K562 (cell line): ENCODE measurements around the gene C17orf78. TPM values are rescaled to one million over a fixed set of nuclear protein-coding genes. Genes with fewer than 3 reads are reported as not detected.

Experiments
- ARNT ChIP-seq, 2 experiments: fragments of 450-650 bp; IDR thresholded peaks; 2 replicates each; pipeline ENCODE4 v1.6.1; 2016; ENCODE audit warnings: mild to moderate bottlenecking in 1 of 2
- CHD2 ChIP-seq: IDR thresholded peaks from 2 replicates; pipeline ENCODE4 v1.6.1; 2011; ENCODE audit warnings: low read depth, low read length
- CREM ChIP-seq: IDR thresholded peaks from 2 replicates; pipeline ENCODE4 v1.6.1; 2014; ENCODE audit warnings: antibody characterized with exemption, low read depth
- CUX1 ChIP-seq: fragments of 200-800 bp; sonication (Bioruptor generic); IDR thresholded peaks from 2 replicates; pipeline ENCODE4 v1.6.1; 2016; ENCODE audit warnings: missing genetic modification characterization, missing compliant biosample characterization
- EZH2 ChIP-seq: IDR thresholded peaks from 2 replicates; pipeline ENCODE4 v1.6.1; 2012; ENCODE audit warnings: low read depth, mild to moderate bottlenecking, inconsistent platforms, low read length, borderline replicate concordance
- GTF2F1 ChIP-seq: IDR thresholded peaks from 2 replicates; pipeline ENCODE4 v1.6.1; 2011; ENCODE audit warnings: low read depth, low read length, improper control_type of control experiment
- HIVEP1 ChIP-seq: fragments of 250-450 bp; sonication (Bioruptor Pico); IDR thresholded peaks from 2 replicates; pipeline ENCODE4 v1.4.0; 2020; ENCODE audit warnings: mild to moderate bottlenecking
- HNRNPL ChIP-seq: fragments of 200-400 bp; formaldehyde crosslinking; IDR thresholded peaks from 2 replicates; pipeline ENCODE4 v1.6.1; 2017; ENCODE audit warnings: low read depth, mild to moderate bottlenecking, low read length
- IFI16 ChIP-seq: fragments of 250-450 bp; sonication (Bioruptor Pico); IDR thresholded peaks from 2 replicates; pipeline ENCODE4 v2.1.2; 2022; ENCODE audit warnings: mild to moderate bottlenecking, inconsistent platforms
- IRF2 ChIP-seq: sonication (generic); formaldehyde crosslinking; IDR thresholded peaks from 2 replicates; pipeline ENCODE4 v1.8.1; 2022; ENCODE audit warnings: mild to moderate bottlenecking, missing genetic modification reagents
- L3MBTL2 ChIP-seq: fragments of 450-650 bp; IDR thresholded peaks from 2 replicates; pipeline ENCODE4 v1.6.1; 2016; ENCODE audit warnings: mild to moderate bottlenecking, moderate library complexity
- MXI1 ChIP-seq: IDR thresholded peaks from 2 replicates; pipeline ENCODE4 v1.6.1; 2011; ENCODE audit warnings: low read depth, mild to moderate bottlenecking, improper control_type of control experiment, low read length
- NFE2L1 ChIP-seq: fragments of 450-650 bp; IDR thresholded peaks from 2 replicates; pipeline ENCODE4 v1.6.1; 2016; ENCODE audit warnings: missing genetic modification characterization, low read depth, mild to moderate bottlenecking, missing compliant biosample characterization, moderate library complexity, borderline replicate concordance
- POLR2G ChIP-seq: fragments of 200-400 bp; formaldehyde crosslinking; IDR thresholded peaks from 2 replicates; pipeline ENCODE4 v1.6.1; 2017; ENCODE audit warnings: low read depth, mild to moderate bottlenecking, antibody characterized with exemption, low read length, moderate library complexity
- RBFOX2 ChIP-seq: fragments of 200-400 bp; formaldehyde crosslinking; IDR thresholded peaks from 2 replicates; pipeline ENCODE4 v1.6.1; 2017; ENCODE audit warnings: low read depth, mild to moderate bottlenecking, low read length, moderate library complexity
- SP1 ChIP-seq: sonication (generic); formaldehyde crosslinking; IDR thresholded peaks from 2 replicates; pipeline ENCODE4 v1.8.1; 2022; ENCODE audit warnings: mild to moderate bottlenecking, missing genetic modification reagents
- SUPT5H ChIP-seq: fragments of 450-650 bp; IDR thresholded peaks from 2 replicates; pipeline ENCODE4 v1.6.1; 2016
- ZNF134 ChIP-seq: fragments of 250-450 bp; sonication (Bioruptor Pico); conservative IDR thresholded peaks from 2 replicates; pipeline ENCODE4 v1.4.0; 2020
- ZNF589 ChIP-seq: fragments of 200-800 bp; sonication (Bioruptor generic); IDR thresholded peaks from 2 replicates; pipeline ENCODE4 v1.6.1; 2016; ENCODE audit warnings: low read depth, missing genetic modification characterization, missing compliant biosample characterization
- polyA plus RNA-seq, 8 experiments: library from polyadenylated mRNA; depleted of rRNA in 4 of 8; stranded (reverse) in 5 of 8; unstranded in 3 of 8; fragments of >200 nt; fragmentation: Nextera tagmentation in 2 of 8; fragmentation: Illumina TruSeq in 1 of 8; extraction: Ambion mirVana in 2 of 8; extraction: Trizol in 1 of 8; gene quantifications; 2 replicates each; pipeline versions ENCODE4 v1.2.1 to v1.2.3, GENCODE V29; 2011 to 2014; ENCODE audit warnings: inconsistent platforms in 1 of 8, missing spikeins in 1 of 8
- total RNA-seq, 7 experiments: library from RNA; depleted of rRNA in 6 of 7; stranded (reverse); fragments of >200 nt in 6 of 7; fragmentation: Illumina TruSeq in 2 of 7; extraction: Trizol in 2 of 7; gene quantifications; 2 replicates each; pipeline versions ENCODE4 v1.2.1 to v1.2.3, GENCODE V29; 2011 to 2021; ENCODE audit warnings: low replicate concordance in 1 of 7
- TF ChIP-seq, protein P1 (sequence below): fragments of 450-650 bp; formaldehyde crosslinking; IDR thresholded peaks from 2 replicates; pipeline ENCODE4 v1.4.0; 2022; ENCODE audit warnings: mild to moderate bottlenecking, moderate library complexity
- TF ChIP-seq, protein P2 (sequence below): fragments of 250-450 bp; sonication (Bioruptor Pico); IDR thresholded peaks from 2 replicates; pipeline ENCODE4 v1.6.1; 2021; ENCODE audit warnings: mild to moderate bottlenecking

The C17orf78 gene
- total and polyA plus RNA-seq, 9 of the 15 experiments (the other 6 are each of a cell fraction or from before 2014, with no cell fraction given), result not detected

GRCh38 chr17:37406635-37407461 lies 31.1 kb downstream of the C17orf78 start, which contains the start of the genes ACACA and TADA2A (continued):
- TF ChIP-seq IRF2 (CRISPR knock-in tag) (no peak), ARNT (IDR thresholded peaks at IDR 0.05) (no peak), HNRNPL (peak; percentile 73; the same call in 1 of the 2 replicates), RBFOX2 (peak; percentile 88), GTF2F1 (no peak), SUPT5H (peak; percentile 76), MXI1 (no peak), EZH2 (no peak), IFI16 (CRISPR knock-in tag) (no peak), NFE2L1 (no peak), SP1 (CRISPR knock-in tag) (no peak), POLR2G (peak; percentile 86), CUX1 (CRISPR knock-in tag) (no peak), CREM (0 out of 2 replicates have a peak, but pooled peaks have one; percentile 33), ZNF134 (no peak), L3MBTL2 (peak; percentile 90), CHD2 (no peak), ZNF589 (CRISPR knock-in tag) (0 out of 2 replicates have a peak, but pooled peaks have one; percentile 31), HIVEP1 (CRISPR knock-in tag) (no peak)
- TF ChIP-seq, protein P1, sequence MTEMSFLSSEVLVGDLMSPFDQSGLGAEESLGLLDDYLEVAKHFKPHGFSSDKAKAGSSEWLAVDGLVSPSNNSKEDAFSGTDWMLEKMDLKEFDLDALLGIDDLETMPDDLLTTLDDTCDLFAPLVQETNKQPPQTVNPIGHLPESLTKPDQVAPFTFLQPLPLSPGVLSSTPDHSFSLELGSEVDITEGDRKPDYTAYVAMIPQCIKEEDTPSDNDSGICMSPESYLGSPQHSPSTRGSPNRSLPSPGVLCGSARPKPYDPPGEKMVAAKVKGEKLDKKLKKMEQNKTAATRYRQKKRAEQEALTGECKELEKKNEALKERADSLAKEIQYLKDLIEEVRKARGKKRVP (CRISPR knock-in tag), result no peak
- TF ChIP-seq, protein P2, sequence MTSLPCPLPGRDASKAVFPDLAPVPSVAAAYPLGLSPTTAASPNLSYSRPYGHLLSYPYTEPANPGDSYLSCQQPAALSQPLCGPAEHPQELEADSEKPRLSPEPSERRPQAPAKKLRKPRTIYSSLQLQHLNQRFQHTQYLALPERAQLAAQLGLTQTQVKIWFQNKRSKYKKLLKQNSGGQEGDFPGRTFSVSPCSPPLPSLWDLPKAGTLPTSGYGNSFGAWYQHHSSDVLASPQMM (CRISPR knock-in tag), result no peak
